ENCODE results near the gene PATJ.
A peak's percentile ranks its signal among the peaks of the same experiment; 100 is the strongest.
"Not testable (repeated sequence)": the region's sequence is repeated elsewhere in the genome, so short reads cannot be mapped to it uniquely, and the experiment has no call there.

The PATJ gene

DNA sequence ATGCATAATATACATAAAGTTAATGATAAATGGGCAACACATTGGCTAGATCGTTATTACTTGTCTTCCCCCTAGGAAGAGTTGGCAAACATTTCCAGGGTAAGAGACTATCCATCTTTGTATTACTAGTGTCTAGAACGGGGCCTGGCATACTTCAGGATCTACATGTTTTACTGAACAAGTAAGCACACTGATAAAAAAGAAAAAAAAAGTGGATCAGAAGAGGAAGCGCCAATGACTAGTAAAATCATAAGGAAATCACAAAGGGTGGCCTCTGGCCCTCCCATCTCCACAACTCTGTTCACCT lies 17.8 kb upstream of the PATJ start:
- FAIRE-seq (no peak), DNase-seq (ENCODE audit: insufficient read length, low spot score) (no peak)
- no peak for TF ChIP-seq POU2F2 (IDR thresholded peaks at IDR 0.05; ENCODE audit: low read depth, low read length)
- no peak for TF ChIP-seq POLR2AphosphoS5 (IDR thresholded peaks at IDR 0.05; ENCODE audit: low read depth, low read length)
- no peak for TF ChIP-seq SPI1 (IDR thresholded peaks at IDR 0.05; ENCODE audit: low read depth, low read length)

GRCh38 chr1:61724813-61725694 lies 17.2 kb upstream of the PATJ start, which contains the start of gene TM2D1:
Gene TM2D1 (minus strand): TSS chr1:61725141. CDS start chr1:61725120, 21 bp downstream.
- FAIRE-seq (peak; percentile 98), DNase-seq (ENCODE audit: insufficient read length, low spot score) (peak; percentile 70)
- TF ChIP-seq TAF1 (IDR thresholded peaks at IDR 0.05; ENCODE audit: low read depth, low read length): peak; percentile 98
- peak; percentile 87 for TF ChIP-seq SPI1 (IDR thresholded peaks at IDR 0.05; ENCODE audit: low read depth, low read length)
- peak; percentile 92 for TF ChIP-seq POU2F2 (IDR thresholded peaks at IDR 0.05; ENCODE audit: low read depth, low read length)
- TF ChIP-seq POLR2A (IDR thresholded peaks at IDR 0.05; ENCODE audit: low read depth, low read length): peak; percentile 99
- TF ChIP-seq PAX5 (IDR thresholded peaks at IDR 0.05; ENCODE audit: insufficient read depth, low read length, severe bottlenecking): no peak
- peak; percentile 98 for TF ChIP-seq POLR2AphosphoS5 (IDR thresholded peaks at IDR 0.05; ENCODE audit: low read depth, low read length)

DNA sequence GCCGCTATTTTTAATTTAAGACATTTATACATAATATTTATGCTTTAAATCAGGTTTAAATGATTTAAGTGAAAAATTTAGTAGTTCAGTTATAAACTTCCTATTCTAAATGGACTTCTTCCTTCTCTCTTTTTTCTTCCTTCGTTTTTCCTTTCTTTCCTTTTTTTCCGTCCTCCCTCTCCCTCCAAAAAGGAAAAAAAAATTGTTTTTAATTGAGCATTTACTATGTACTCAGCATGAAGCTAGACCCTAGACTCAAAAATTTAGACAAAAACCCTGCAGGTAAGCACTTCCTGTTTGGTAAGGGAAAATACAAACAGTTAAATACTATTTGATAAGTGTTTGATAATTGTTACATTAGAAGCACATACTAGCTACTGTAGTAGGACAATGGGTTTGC lies 14.7 kb upstream of the PATJ start:
- TF ChIP-seq POLR2A (IDR thresholded peaks at IDR 0.05; ENCODE audit: low read depth, low read length) (no peak), SPI1 (IDR thresholded peaks at IDR 0.05; ENCODE audit: low read depth, low read length) (no peak), POU2F2 (IDR thresholded peaks at IDR 0.05; ENCODE audit: low read depth, low read length) (no peak)
- FAIRE-seq (no peak), DNase-seq (ENCODE audit: insufficient read length, low spot score) (no peak)

DNA sequence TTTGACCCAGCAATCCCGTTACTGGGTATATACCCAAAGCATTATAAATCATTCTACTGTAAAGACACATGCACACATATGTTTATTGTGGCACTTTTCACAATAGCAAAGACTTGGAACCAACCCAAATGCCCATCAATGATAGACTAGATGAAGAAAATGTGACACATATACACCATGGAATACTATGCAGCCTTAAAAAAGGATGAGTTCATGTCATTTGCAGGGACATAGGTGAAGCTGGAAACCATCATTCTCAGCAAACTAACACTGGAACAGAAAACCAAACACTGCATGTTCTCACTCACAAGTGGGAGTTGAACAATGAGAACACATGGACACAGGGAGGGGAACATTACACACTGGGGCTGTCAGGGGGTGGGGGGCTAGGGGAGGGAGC lies 11.6 kb upstream of the PATJ start:
- not testable (repeated sequence) for DNase-seq (ENCODE audit: insufficient read length, low spot score); FAIRE-seq

DNA sequence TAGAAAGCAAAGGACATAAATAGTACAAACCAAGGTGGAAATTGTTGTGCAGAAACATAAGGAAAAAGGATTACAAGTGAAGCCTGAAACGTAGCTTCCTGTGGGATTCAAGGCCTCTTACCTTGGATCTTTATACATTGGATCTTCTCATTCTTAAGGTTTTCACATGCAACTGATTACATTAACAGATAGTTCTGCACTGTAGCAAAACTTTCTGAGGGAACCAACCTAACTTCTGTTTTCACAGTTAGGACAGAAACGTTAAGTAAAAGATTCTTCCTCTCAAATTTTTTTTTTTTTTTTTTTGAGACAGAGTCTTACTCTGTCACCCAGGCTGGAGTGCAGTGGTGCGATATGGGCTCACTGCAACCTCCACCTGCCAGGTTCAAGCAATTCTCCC lies 9.6 kb upstream of the PATJ start:
- no peak for TF ChIP-seq POLR2AphosphoS5 (IDR thresholded peaks at IDR 0.05; ENCODE audit: low read depth, low read length)
- no peak for TF ChIP-seq POLR2A (IDR thresholded peaks at IDR 0.05; ENCODE audit: low read depth, low read length)
- TF ChIP-seq SPI1 (IDR thresholded peaks at IDR 0.05; ENCODE audit: low read depth, low read length): no peak
- no peak for TF ChIP-seq PAX5 (IDR thresholded peaks at IDR 0.05; ENCODE audit: insufficient read depth, low read length, severe bottlenecking)
- TF ChIP-seq POU2F2 (IDR thresholded peaks at IDR 0.05; ENCODE audit: low read depth, low read length): no peak
- TF ChIP-seq TAF1 (IDR thresholded peaks at IDR 0.05; ENCODE audit: low read depth, low read length): no peak
- no peak for DNase-seq (ENCODE audit: insufficient read length, low spot score)
- no peak for FAIRE-seq

- DNase-seq (ENCODE audit: insufficient read length, low spot score) (no peak), FAIRE-seq (no peak)
- TF ChIP-seq TAF1 (IDR thresholded peaks at IDR 0.05; ENCODE audit: low read depth, low read length) (no peak), SPI1 (IDR thresholded peaks at IDR 0.05; ENCODE audit: low read depth, low read length) (no peak), PAX5 (IDR thresholded peaks at IDR 0.05; ENCODE audit: insufficient read depth, low read length, severe bottlenecking) (no peak), POLR2A (IDR thresholded peaks at IDR 0.05; ENCODE audit: low read depth, low read length) (no peak), POU2F2 (IDR thresholded peaks at IDR 0.05; ENCODE audit: low read depth, low read length) (no peak), POLR2AphosphoS5 (IDR thresholded peaks at IDR 0.05; ENCODE audit: low read depth, low read length) (no peak)
Observed at GRCh38 chr1:61740751-61741700, 1.3 kb upstream of the PATJ start.

DNA sequence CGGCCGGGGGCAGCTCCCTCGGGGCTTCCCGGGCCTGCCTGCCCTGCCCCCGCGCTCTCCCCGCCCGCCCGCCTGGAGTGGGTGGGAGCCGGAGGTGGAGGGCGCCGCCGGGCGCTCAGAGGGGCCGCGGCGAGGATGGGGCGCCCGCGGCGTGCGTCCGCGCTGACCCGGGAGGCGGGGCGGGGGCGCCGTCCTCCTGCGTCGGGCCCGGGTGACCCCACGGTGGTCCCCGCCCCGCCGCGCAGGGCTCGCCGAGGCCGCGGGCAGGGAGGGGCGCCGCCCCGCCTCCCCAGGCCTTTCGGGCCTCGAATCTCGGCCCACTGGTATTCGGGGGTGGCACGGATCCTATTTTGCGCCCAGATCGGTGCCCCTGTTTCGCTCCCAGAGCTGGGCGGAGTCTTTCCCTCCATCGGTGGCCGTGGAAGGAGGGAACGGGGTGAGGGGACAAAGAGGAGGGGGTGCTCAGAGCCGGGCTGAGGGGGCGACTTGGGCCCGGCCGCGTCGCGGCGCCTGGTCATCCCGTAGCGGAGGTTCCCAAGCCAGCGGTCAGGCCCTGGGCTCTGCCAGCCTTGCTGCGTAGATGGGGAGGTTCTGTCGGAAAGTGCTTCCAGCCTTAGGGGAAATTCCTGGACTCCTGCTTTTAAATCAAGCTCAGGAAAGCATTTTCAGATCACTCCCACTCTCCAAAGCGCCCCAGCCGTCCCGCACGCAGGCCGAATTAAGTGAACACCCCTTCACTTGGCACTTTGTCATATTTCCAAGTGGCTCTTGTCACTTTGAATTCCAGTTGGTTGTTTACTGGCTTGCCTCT lies 545 bp downstream of the PATJ start:
- peak; percentile 50 for DNase-seq (ENCODE audit: insufficient read length, low spot score)
- FAIRE-seq: no peak
- TF ChIP-seq POU2F2 (IDR thresholded peaks at IDR 0.05; ENCODE audit: low read depth, low read length) (no peak), POLR2AphosphoS5 (IDR thresholded peaks at IDR 0.05; ENCODE audit: low read depth, low read length) (no peak), SPI1 (IDR thresholded peaks at IDR 0.05; ENCODE audit: low read depth, low read length) (no peak), POLR2A (IDR thresholded peaks at IDR 0.05; ENCODE audit: low read depth, low read length) (no peak), PAX5 (IDR thresholded peaks at IDR 0.05; ENCODE audit: insufficient read depth, low read length, severe bottlenecking) (no peak), TAF1 (IDR thresholded peaks at IDR 0.05; ENCODE audit: low read depth, low read length) (no peak)

- FAIRE-seq (no peak), DNase-seq (ENCODE audit: insufficient read length, low spot score) (no peak)
- TF ChIP-seq SPI1 (IDR thresholded peaks at IDR 0.05; ENCODE audit: low read depth, low read length): no peak
Observed at GRCh38 chr1:61743431-61743705, 1.1 kb downstream of the PATJ start.

DNA sequence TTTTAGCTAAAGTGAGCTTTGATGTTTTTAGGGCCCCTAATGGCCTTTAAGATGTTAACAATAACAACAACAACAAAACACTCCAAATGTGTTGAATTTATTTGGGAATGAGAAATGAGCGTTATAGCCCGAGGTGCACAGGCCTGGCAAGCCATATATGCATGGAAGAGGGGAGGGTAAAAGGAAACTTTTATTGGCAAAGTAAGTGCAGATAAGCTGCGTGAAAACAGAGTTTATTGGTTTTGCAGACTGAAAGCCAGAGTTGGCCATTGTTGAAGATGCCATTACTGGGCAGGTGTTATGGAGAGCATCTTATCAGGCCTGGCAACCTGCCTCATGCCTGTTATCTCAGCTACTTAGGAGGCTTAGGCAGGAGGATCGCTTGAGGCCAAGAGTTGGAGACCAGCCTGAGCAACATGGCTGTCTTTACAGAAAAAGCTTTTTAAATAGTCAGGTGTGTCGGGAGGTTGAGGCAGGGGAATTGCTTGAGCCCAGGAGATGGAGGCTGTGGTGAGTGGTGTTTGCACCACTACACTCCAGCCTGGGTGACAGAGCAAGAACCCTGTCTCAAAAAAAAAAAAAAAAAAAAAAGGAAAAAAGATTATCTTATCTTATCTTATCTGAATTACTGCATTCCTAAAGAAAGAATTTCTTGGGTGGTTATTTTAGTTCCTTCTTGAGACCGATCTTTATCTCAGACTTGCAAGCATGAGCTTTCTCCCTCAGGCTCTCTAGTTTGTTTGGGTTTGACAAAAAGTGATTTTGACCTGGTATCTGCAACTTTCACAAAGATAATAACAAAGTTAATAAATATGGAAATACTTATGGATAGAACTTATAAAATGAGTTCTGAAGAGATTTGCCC lies 1.7 kb downstream of the PATJ start:
- DNase-seq (ENCODE audit: insufficient read length, low spot score): no peak
- no peak for TF ChIP-seq POLR2AphosphoS5 (IDR thresholded peaks at IDR 0.05; ENCODE audit: low read depth, low read length)
- no peak for TF ChIP-seq TAF1 (IDR thresholded peaks at IDR 0.05; ENCODE audit: low read depth, low read length)
- no peak for TF ChIP-seq PAX5 (IDR thresholded peaks at IDR 0.05; ENCODE audit: insufficient read depth, low read length, severe bottlenecking)
- no peak for TF ChIP-seq POLR2A (IDR thresholded peaks at IDR 0.05; ENCODE audit: low read depth, low read length)
- no peak for TF ChIP-seq SPI1 (IDR thresholded peaks at IDR 0.05; ENCODE audit: low read depth, low read length)
- no peak for TF ChIP-seq POU2F2 (IDR thresholded peaks at IDR 0.05; ENCODE audit: low read depth, low read length)
- no peak for FAIRE-seq
